ENCODE results near the gene COL11A2.
A peak's percentile ranks its signal among the peaks of the same experiment; 100 is the strongest.
"Not testable (repeated sequence)": the region's sequence is repeated elsewhere in the genome, so short reads cannot be mapped to it uniquely, and the experiment has no call there.

COL11A2 gene

GRCh38 chr6:33160728-33161344, 31.4 kb downstream of the COL11A2 start:
- peak in 18 of 56 donors; percentile 5 to 48 (median 16) for DNase-seq

DNA sequence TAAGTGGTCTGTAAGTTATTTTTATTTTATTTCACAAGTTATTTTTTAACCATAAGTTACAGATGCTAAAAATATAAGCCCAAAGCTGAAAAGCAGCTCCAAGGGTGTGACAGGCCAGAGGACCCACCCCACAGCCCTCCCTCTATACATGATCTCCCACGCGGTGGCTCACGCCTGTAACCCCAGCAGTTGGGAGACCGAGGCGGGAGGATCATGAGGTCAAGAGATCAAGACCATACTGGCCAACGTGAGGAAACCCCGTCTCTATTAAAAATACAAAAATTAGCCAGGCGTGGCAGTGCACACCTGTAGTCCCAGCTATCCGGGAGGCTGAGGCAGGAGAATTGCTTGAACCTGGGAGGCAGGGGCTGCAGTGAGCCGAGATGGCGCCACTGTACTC, 32.2 kb downstream of the COL11A2 start:
- no peak for DNase-seq

DNA sequence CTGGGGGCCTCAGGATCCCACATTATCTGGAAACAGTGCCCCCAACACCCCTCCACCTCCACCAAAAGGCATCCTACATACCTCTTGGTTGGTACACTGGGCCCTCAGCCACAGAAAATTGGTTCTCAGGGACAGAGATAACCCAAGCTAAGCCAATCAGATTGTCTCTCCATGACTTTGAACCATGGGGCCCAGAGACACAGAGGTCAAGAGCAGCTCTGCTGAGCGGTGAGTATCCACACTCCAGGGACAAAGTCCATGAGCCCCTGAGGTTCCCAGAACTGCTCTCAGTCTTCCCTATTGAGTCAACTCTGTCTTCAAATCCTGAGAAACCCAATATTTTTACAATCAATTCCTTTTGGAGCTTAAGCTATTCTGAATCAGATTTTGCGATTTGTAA, 35.3 kb downstream of the COL11A2 start:
- no peak for DNase-seq

GRCh38 chr6:33156561-33156960, 35.7 kb downstream of the COL11A2 start:
- DNase-seq: no peak

DNA sequence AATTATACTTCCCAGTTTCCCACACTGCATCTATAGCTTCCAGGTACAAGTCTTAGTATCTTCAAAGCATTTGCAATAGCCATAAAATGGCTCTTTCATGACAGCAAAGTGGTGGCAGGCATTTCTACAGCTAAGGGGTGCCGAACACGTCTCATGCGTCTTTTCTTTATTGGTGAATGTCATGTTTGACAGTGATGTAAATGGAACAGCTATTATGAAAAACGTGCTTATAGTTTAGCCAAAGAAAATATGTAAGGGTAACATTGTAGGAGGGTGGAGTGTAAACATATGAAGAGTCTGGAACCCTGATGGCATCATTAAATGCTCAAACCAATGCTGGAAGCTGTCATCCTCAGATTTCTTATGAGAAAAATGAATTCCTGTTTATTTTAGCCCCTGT, 37.9 kb downstream of the COL11A2 start:
- DNase-seq: no peak

DNA sequence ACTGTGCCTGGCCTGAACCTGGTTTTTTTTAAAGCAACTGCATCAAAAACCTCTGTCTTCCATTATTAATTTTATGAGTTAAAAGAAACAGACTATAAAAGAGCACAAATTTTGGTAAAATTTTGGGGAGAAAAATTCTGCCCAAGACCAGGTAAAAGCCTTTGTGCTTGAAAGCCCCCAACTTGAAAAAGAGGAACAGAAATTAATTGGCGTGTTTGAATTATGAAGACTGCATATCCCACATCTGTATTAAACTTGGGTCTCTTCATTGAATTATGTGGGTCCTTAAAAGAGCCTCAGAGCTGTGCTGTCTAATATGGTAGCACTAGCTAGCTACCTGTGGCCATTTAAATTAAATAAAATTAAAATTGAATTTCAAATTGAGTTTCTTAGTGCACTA, 41.2 kb downstream of the COL11A2 start:
- no peak for DNase-seq

- not testable (repeated sequence) for DNase-seq
Observed at GRCh38 chr6:33150560-33150959, 41.7 kb downstream of the COL11A2 start.

DNA sequence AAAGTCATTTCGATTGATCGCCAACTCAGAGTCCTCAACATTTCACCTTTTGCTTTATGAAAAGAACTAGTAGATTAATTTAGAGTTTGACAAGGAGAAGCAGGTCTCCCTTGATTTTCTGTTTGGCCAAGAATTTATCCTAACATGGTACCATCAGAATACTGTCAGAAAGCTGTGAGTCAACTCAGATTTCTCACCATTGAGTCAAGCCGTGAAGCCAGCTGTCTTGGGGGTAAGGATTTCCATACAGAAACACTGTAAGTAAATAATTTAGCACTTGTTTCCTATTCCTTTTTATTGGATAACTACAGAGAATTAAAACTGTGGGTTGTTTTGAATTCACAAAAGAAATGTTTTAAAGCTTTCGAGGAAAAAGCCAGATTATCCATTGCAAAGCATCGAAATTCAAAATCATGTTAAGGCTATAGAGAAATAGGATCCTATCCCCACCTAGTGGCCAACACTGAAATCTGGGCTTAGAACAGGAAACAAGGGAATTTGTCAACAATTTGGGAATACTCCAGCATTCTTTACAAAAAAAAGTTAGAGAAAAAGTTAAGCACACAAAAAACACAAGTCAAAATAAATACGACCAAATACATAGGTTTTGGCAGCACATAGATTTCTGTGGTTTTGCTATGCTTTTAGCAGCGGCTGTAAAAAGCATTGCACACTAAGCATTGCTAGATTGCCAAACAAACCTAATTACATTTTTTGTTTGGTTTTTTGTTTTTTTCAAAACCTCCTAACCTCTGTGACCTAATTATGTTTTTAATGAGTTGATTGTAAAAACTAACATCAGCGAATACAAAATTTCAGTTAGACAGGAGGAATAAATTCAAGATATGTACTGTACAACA, 44.2 kb downstream of the COL11A2 start:
- DNase-seq: peak in 7 of 56 donors; percentile 0 to 34 (median 12)

DNA sequence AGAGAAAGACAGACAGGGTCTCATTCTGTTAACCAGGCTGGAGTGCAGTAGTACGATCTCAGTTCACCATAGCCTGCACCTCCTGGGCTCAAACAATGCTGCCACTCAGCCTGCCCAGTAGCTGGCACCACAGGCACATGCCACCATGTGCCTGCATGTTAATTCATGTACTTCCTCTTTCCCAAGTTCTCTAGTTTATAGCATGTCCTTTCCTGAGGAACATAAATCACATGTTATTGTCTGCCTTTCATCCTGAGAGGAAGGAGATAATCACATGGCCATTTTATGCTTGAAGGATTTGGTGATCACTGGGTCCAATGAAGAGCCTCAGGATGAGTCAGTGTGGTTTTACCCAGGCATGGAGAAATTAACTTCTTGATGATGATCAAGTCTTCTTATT, 47.9 kb downstream of the COL11A2 start:
- peak in 7 of 56 donors; percentile 1 to 18 (median 6) for DNase-seq

GRCh38 chr6:33143113-33143770, 49.0 kb downstream of the COL11A2 start:
- DNase-seq: no peak

GRCh38 chr6:33142501-33143070, 49.7 kb downstream of the COL11A2 start:
- no peak for DNase-seq

DNA sequence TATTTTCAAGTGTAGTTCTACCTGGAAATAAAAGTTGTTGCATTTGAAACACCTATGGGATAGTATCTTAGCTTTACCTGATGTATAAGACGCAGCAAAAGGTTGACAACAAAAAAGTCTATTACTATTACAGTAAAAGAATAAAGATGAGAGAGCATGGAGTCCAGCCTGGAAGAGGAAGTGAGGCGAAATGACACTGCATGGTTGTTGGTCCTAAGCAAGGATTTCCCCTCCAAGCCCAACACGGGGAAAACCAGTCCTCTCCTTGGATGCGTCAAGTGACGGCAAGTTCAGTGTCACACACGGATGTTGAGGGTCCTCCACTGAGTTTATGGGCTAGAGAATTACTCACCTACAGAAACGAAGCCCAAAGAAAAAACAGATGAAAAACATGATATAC, 51.7 kb downstream of the COL11A2 start:
- DNase-seq: no peak

DNA sequence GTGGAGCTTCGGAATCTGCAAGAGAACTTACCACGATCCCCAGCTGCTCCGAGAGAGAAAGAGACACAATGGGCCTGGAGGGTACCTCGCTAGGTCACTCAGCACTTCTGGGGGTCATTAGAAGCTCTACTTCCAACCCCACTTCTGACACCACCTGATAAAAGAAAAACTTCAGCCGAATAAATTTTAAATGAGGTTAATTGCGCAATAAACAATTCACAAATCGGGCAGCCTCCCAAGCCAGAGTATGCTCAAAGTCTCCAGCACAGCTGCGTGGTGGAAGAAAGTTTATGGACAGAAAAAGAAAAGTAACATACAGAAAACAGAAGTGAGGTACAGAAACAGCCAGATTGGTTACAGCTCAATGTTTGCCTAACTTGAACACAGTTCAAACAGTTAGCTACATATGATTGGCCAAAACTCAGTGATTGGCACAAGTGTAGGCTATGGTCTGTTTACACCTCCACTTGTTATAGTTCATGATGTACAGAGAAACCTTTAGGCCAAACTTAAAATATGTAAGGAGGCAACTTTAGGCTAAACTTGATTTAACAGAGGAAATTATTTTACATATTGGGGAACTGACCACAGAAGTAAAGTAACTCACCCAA, 52.6 kb downstream of the COL11A2 start:
- no peak for DNase-seq

- DNase-seq: no peak
Observed at GRCh38 chr6:33136310-33136900, 55.9 kb downstream of the COL11A2 start.

DNA sequence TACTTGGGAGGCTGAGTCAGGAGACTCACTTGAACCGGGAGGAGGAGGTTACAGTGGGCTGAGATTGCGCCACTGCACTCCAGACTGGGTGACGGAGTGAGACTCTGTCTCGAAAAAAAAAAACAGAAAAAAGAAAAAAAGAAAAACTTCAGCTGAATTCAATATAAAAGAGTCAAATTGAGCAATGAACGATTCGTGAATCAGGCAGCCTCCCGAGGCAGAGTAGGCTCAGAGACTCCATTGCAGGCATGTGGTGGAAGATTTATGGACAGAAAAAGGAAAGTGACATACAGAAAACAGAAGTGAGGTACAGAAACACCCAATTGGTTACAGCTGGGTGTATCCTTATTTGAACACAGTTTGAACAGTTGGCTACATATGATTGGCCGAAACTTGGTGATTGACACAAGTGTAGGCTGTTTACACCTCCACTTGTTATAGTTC, 60.2 kb downstream of the COL11A2 start:
- DNase-seq: no peak

DNA sequence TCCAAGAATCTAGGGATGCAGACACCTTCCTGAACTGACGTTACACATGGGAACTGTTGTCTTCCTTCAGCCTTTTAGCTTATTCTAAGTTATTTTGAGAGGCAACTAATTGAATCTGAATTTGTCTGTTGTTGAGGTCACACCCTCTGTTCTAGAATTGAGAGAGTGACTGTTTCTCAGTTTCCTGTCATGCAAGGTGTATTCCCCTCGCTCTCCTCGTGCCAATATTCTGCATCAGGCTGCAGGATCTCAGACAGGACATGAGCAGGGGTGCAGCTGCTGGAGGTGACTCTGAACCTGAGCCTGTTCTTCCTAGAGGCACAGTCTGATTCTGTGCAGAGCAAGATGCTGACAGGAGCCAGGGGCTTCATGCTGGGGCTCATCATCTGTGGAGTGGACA, 63.9 kb downstream of the COL11A2 start:
- no peak for DNase-seq

DNA sequence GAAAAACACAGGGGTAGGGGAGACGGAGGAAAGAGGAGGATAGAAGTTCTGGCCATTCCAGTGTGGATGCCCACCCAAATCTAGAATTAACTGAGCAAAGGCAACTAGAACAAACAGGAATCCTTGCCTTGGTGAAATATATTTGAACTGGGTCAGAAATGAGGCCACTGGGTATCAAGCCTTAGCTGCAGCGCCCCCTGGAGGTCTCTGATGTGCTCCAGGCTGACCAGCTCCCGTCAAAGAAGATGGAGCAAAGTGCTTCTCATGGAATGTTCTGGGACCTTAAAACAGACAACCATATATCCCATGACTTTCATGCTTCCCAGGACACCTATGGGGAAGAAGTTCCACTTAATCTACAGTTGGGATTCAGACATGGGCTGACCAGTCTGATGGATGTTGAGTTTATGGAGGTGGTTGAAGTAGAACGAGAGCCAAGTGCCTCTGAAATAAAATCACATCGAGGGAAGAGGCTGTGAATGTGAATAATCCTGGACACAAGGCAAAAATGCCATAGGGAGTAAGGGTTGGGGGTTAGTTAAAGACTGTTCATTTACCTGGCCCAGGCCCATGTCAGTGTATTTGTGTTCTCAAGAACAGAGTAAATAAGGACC, 66.1 kb downstream of the COL11A2 start:
- peak in 21 of 56 donors; percentile 1 to 68 (median 19) for DNase-seq

DNA sequence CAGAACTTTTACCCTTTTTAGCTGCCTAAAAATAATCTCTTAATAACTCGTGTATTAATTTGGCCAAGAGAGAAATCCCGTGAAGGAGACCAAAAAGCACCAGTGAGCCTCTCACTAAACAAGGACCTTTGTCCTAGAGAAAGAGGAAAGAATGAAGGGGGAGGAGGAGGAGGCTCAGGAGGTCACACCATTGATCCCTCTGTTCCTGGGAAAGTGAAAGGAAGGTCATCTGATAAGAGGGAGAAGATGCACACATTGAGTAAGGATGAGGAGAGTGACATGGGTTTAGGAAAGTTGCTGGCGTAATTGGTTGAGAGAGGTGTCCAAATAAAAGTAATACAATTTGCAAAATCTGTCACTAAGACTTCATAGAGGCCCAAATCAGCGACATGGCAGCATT, 67.3 kb downstream of the COL11A2 start:
- DNase-seq: no peak

GRCh38 chr6:33124525-33124901, 67.8 kb downstream of the COL11A2 start:
- DNase-seq: no peak

- no peak for DNase-seq
Observed at GRCh38 chr6:33123732-33124524, 68.3 kb downstream of the COL11A2 start.
